HepG2 (cell line): ENCODE measurements around the gene ERF. TPM values are rescaled to one million over a fixed set of nuclear protein-coding genes. Genes with fewer than 3 reads are reported as not detected.

Experiments used
- CBX2 ChIP-seq, 2 experiments: fragments of 200-600 bp in 1 of 2; sonication (generic); formaldehyde crosslinking in 1 of 2; IDR thresholded peaks; 2 replicates each; pipeline versions ENCODE4 v1.7.0 to v1.8.1; 2018 to 2022; ENCODE audit warnings: low read depth in 2 of 2, low read length in 1 of 2, mild to moderate bottlenecking in 1 of 2, missing genetic modification reagents in 1 of 2
- MEF2D ChIP-seq: sonication (generic); formaldehyde crosslinking; IDR thresholded peaks from 2 replicates; pipeline ENCODE4 v1.5.1; 2020; ENCODE audit warnings: mild to moderate bottlenecking, missing genetic modification reagents
- MTF2 ChIP-seq: sonication (generic); formaldehyde crosslinking; IDR thresholded peaks from 2 replicates; pipeline ENCODE4 v1.5.0; 2020; ENCODE audit warnings: missing genetic modification reagents, borderline replicate concordance
- TBX2 ChIP-seq: sonication (generic); formaldehyde crosslinking; IDR thresholded peaks from 2 replicates; pipeline ENCODE4 v1.5.0; 2020; ENCODE audit warnings: missing genetic modification reagents, mild to moderate bottlenecking, borderline replicate concordance
- THYN1 ChIP-seq: sonication (generic); formaldehyde crosslinking; IDR thresholded peaks from 2 replicates; pipeline ENCODE4 v1.8.1; 2023; ENCODE audit warnings: low read depth, mild to moderate bottlenecking, moderate library complexity, missing genetic modification reagents, borderline replicate concordance
- U2AF2 ChIP-seq: fragments of 200-400 bp; formaldehyde crosslinking; IDR thresholded peaks from 2 replicates; pipeline ENCODE4 v1.6.1; 2017; ENCODE audit warnings: low read depth, mild to moderate bottlenecking, low read length
- XRCC5 ChIP-seq: fragments of 200-400 bp; formaldehyde crosslinking; optimal IDR thresholded peaks from 2 replicates; pipeline ENCODE3; 2017; ENCODE audit warnings: mild to moderate bottlenecking, low read length
- polyA plus RNA-seq, 8 experiments: library from polyadenylated mRNA; depleted of rRNA in 3 of 8; stranded (reverse) in 7 of 8; unstranded in 1 of 8; fragments of >200 nt; fragmentation: Illumina TruSeq in 4 of 8; extraction: Trizol in 4 of 8; gene quantifications; 2 replicates each; pipeline versions ENCODE4 v1.2.1 to v1.2.3, GENCODE V29; 2011 to 2016; ENCODE audit warnings: low read depth in 4 of 8, missing spikeins in 1 of 8, mixed read lengths in 1 of 8; ENCODE audit not compliant: insufficient read depth in 1 of 8
- total RNA-seq, 5 experiments: library from RNA; depleted of rRNA; stranded (reverse); fragments of >200 nt; fragmentation: Illumina TruSeq; extraction: Trizol; gene quantifications; 2 replicates each; pipeline ENCODE4 v1.2.3, GENCODE V29; 2016; ENCODE audit warnings: low read depth in 1 of 5
- TF ChIP-seq, protein P1 (sequence below): sonication (generic); formaldehyde crosslinking; IDR thresholded peaks from 2 replicates; pipeline ENCODE4 v1.4.0; 2020; ENCODE audit warnings: missing genetic modification reagents
- TF ChIP-seq, protein P2 (sequence below): sonication (generic); formaldehyde crosslinking; IDR thresholded peaks from 2 replicates; pipeline ENCODE4 v1.4.0; 2020; ENCODE audit warnings: missing genetic modification reagents
- TF ChIP-seq, protein P3 (sequence below): sonication (generic); formaldehyde crosslinking; IDR thresholded peaks from 2 replicates; pipeline ENCODE4 v1.8.0; 2022; ENCODE audit warnings: mild to moderate bottlenecking, missing genetic modification reagents; ENCODE audit not compliant: insufficient replicate concordance

ERF gene
- total and polyA plus RNA-seq, 2 of the 13 experiments (the other 11 are each of a cell fraction or from before 2014, with no cell fraction given): 67.1 to 69.9 TPM

DNA sequence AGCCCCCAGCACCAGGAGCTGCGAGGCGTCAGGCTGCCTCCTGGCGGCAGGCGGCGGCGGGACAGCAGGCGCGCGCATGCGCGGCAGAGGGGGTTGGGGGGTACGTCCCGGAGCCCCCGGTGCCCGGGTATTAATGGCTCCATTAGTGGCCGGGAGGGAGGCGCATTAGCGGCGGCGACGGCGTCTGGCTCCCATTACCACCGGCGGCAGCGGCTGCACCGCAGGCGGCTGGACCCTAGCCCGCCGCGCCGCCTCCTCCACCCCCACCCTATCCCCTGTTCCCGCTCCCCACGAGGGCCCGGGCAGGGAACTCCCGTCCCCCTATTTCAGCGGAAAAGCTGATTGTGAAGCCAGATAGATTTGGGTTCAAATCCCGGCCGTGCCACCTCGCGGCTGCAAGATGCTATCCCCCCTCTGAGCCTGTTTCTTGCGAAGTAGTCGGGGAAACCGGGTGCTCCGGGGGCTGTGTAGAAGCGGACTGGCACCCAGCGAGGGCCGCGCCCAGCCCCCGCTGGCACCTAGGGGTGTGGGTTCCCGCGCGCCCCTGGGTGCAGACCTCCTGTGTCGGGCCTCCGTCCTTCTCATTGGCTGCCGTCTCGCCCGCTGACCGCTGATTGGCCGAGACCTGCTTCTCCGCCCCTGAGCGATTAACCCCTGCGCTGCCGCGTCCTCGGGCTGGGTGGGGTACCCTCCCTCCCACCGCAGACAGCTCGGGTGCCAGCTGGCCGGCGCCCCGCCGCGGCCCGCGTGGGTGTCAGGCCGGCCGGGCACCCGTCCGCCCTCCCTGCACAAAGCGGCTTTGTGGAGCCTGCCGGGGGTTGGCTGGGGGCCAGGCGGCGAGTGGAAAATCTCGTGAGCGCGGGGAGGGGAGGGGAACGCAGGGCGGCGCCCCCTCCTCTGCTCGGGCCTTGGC lies 25.2 kb upstream of the ERF start (continued):
- TF ChIP-seq CBX2 (IDR thresholded peaks at IDR 0.05; ENCODE audit: low read depth, low read length): no peak
- TF ChIP-seq CBX2 (CRISPR knock-in tag; IDR thresholded peaks at IDR 0.05; ENCODE audit: low read depth): no peak
- 0 out of 2 replicates have a peak, but pooled peaks have one; percentile 31 for TF ChIP-seq MEF2D (CRISPR knock-in tag)
- TF ChIP-seq THYN1 (CRISPR knock-in tag): 0 out of 2 replicates have a peak, but pooled peaks have one; percentile 23
- TF ChIP-seq, protein P1, sequence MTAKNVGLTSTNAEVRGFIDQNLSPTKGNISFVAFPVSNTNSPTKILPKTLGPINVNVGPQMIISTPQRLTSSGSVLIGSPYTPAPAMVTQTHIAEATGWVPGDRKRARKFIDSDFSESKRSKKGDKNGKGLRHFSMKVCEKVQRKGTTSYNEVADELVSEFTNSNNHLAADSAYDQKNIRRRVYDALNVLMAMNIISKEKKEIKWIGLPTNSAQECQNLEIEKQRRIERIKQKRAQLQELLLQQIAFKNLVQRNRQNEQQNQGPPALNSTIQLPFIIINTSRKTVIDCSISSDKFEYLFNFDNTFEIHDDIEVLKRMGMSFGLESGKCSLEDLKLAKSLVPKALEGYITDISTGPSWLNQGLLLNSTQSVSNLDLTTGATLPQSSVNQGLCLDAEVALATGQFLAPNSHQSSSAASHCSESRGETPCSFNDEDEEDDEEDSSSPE (CRISPR knock-in tag): peak; percentile 94
- no peak for TF ChIP-seq U2AF2
- peak; percentile 64; the same call in 1 of the 2 replicates for TF ChIP-seq TBX2 (CRISPR knock-in tag)
- peak; percentile 42 for TF ChIP-seq XRCC5
- TF ChIP-seq MTF2 (CRISPR knock-in tag): no peak
- TF ChIP-seq, protein P2, sequence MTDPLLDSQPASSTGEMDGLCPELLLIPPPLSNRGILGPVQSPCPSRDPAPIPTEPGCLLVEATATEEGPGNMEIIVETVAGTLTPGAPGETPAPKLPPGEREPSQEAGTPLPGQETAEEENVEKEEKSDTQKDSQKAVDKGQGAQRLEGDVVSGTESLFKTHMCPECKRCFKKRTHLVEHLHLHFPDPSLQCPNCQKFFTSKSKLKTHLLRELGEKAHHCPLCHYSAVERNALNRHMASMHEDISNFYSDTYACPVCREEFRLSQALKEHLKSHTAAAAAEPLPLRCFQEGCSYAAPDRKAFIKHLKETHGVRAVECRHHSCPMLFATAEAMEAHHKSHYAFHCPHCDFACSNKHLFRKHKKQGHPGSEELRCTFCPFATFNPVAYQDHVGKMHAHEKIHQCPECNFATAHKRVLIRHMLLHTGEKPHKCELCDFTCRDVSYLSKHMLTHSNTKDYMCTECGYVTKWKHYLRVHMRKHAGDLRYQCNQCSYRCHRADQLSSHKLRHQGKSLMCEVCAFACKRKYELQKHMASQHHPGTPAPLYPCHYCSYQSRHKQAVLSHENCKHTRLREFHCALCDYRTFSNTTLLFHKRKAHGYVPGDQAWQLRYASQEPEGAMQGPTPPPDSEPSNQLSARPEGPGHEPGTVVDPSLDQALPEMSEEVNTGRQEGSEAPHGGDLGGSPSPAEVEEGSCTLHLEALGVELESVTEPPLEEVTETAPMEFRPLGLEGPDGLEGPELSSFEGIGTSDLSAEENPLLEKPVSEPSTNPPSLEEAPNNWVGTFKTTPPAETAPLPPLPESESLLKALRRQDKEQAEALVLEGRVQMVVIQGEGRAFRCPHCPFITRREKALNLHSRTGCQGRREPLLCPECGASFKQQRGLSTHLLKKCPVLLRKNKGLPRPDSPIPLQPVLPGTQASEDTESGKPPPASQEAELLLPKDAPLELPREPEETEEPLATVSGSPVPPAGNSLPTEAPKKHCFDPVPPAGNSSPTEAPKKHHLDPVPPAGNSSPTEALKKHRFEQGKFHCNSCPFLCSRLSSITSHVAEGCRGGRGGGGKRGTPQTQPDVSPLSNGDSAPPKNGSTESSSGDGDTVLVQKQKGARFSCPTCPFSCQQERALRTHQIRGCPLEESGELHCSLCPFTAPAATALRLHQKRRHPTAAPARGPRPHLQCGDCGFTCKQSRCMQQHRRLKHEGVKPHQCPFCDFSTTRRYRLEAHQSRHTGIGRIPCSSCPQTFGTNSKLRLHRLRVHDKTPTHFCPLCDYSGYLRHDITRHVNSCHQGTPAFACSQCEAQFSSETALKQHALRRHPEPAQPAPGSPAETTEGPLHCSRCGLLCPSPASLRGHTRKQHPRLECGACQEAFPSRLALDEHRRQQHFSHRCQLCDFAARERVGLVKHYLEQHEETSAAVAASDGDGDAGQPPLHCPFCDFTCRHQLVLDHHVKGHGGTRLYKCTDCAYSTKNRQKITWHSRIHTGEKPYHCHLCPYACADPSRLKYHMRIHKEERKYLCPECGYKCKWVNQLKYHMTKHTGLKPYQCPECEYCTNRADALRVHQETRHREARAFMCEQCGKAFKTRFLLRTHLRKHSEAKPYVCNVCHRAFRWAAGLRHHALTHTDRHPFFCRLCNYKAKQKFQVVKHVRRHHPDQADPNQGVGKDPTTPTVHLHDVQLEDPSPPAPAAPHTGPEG (CRISPR knock-in tag): peak; percentile 68
- TF ChIP-seq, protein P3, sequence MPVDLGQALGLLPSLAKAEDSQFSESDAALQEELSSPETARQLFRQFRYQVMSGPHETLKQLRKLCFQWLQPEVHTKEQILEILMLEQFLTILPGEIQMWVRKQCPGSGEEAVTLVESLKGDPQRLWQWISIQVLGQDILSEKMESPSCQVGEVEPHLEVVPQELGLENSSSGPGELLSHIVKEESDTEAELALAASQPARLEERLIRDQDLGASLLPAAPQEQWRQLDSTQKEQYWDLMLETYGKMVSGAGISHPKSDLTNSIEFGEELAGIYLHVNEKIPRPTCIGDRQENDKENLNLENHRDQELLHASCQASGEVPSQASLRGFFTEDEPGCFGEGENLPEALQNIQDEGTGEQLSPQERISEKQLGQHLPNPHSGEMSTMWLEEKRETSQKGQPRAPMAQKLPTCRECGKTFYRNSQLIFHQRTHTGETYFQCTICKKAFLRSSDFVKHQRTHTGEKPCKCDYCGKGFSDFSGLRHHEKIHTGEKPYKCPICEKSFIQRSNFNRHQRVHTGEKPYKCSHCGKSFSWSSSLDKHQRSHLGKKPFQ (CRISPR knock-in tag): peak; percentile 50
